ENCODE data around the gene LIMS2. TPM values are rescaled to one million over a fixed set of nuclear protein-coding genes. Genes with fewer than 3 reads are reported as not detected.

The LIMS2 gene
- total RNA-seq, 1 experiment from 2014 or later = 1.8 TPM

GRCh38 chr2:127618551-127619202 is 56.7 kb downstream of the LIMS2 start:
- DNase-seq (ENCODE audit: low spot score) = no peak
- in situ Hi-C loops (cut with HindIII; ENCODE audit: low sequenced_read_pairs) = no loop called here

- DNase-seq (ENCODE audit: low spot score) = no peak
- in situ Hi-C loops (cut with HindIII; ENCODE audit: low sequenced_read_pairs) = no loop called here
Observed at GRCh38 chr2:127615511-127616166, 59.7 kb downstream of the LIMS2 start.

GRCh38 chr2:127614731-127615130 is 60.6 kb downstream of the LIMS2 start:
- in situ Hi-C loops (cut with HindIII; ENCODE audit: low sequenced_read_pairs) = no loop called here
- no peak for DNase-seq (ENCODE audit: low spot score)

GRCh38 chr2:127614246-127614645 is 61.1 kb downstream of the LIMS2 start:
- in situ Hi-C loops (cut with HindIII; ENCODE audit: low sequenced_read_pairs) = no loop called here
- DNase-seq (ENCODE audit: low spot score) = no peak

- no peak for DNase-seq (ENCODE audit: low spot score)
- in situ Hi-C loops (cut with HindIII; ENCODE audit: low sequenced_read_pairs) = no loop called here
Observed at GRCh38 chr2:127612111-127612822, 63.1 kb downstream of the LIMS2 start.

- in situ Hi-C loops (cut with HindIII; ENCODE audit: low sequenced_read_pairs) = no loop called here
- DNase-seq (ENCODE audit: low spot score) = no peak
Observed at GRCh38 chr2:127611076-127611925, 64.0 kb downstream of the LIMS2 start.

- no peak for DNase-seq (ENCODE audit: low spot score)
- in situ Hi-C loops (cut with HindIII; ENCODE audit: low sequenced_read_pairs) = no loop called here
Observed at GRCh38 chr2:127610561-127610960, 64.8 kb downstream of the LIMS2 start.

- no peak for DNase-seq (ENCODE audit: low spot score)
- in situ Hi-C loops (cut with HindIII; ENCODE audit: low sequenced_read_pairs) = no loop called here
Observed at GRCh38 chr2:127609818-127610217, 65.5 kb downstream of the LIMS2 start.

GRCh38 chr2:127609031-127609751 is 66.1 kb downstream of the LIMS2 start:
- in situ Hi-C loops (cut with HindIII; ENCODE audit: low sequenced_read_pairs) = no loop called here
- no peak for DNase-seq (ENCODE audit: low spot score)

GRCh38 chr2:127608061-127609030 is 67.0 kb downstream of the LIMS2 start:
- no peak for DNase-seq (ENCODE audit: low spot score)
- in situ Hi-C loops (cut with HindIII; ENCODE audit: low sequenced_read_pairs) = no loop called here

GRCh38 chr2:127607399-127607908 is 67.9 kb downstream of the LIMS2 start:
- in situ Hi-C loops (cut with HindIII; ENCODE audit: low sequenced_read_pairs) = no loop called here

GRCh38 chr2:127606625-127607398 is 68.5 kb downstream of the LIMS2 start:
- no peak for DNase-seq (ENCODE audit: low spot score)
- in situ Hi-C loops (cut with HindIII; ENCODE audit: low sequenced_read_pairs) = no loop called here

More at GRCh38 chr2:127607399-127607908, 67.9 kb downstream of the LIMS2 start:
- DNase-seq (ENCODE audit: low spot score) = no peak

GRCh38 chr2:127605691-127606263 is 69.6 kb downstream of the LIMS2 start:
- DNase-seq (ENCODE audit: low spot score) = no peak
- in situ Hi-C loops (cut with HindIII; ENCODE audit: low sequenced_read_pairs) = no loop called here

- no peak for DNase-seq (ENCODE audit: low spot score)
- in situ Hi-C loops (cut with HindIII; ENCODE audit: low sequenced_read_pairs) = no loop called here
Observed at GRCh38 chr2:127604986-127605385, 70.3 kb downstream of the LIMS2 start.

- no peak for DNase-seq (ENCODE audit: low spot score)
- in situ Hi-C loops (cut with HindIII; ENCODE audit: low sequenced_read_pairs) = no loop called here
Observed at GRCh38 chr2:127599211-127599610, 76.1 kb downstream of the LIMS2 start.

GRCh38 chr2:127598711-127599110 is 76.6 kb downstream of the LIMS2 start:
- no peak for DNase-seq (ENCODE audit: low spot score)
- in situ Hi-C loops (cut with HindIII; ENCODE audit: low sequenced_read_pairs) = no loop called here

- in situ Hi-C loops (cut with HindIII; ENCODE audit: low sequenced_read_pairs) = no loop called here
- no peak for DNase-seq (ENCODE audit: low spot score)
Observed at GRCh38 chr2:127597984-127598380, 77.3 kb downstream of the LIMS2 start.

All from G401 (cell line).